Muscle layer of duodenum (tissue), 2 donors: Measurements from ENCODE around the gene CLDN20.

Source experiments
- H3K27ac ChIP-seq: one replicate; pipeline ENCODE4 v1.7.0; 2013; ENCODE audit warnings: mild to moderate bottlenecking, low read length
- H3K27me3 ChIP-seq: one replicate; pipeline ENCODE4 v1.7.0; 2013; ENCODE audit warnings: low read depth, mild to moderate bottlenecking, control low read depth, low read length
- H3K36me3 ChIP-seq, 2 donors: one replicate each; pipeline ENCODE4 v1.7.0; 2013; ENCODE audit warnings: low read length in 2 of 2, control low read depth in 1 of 2, mild to moderate bottlenecking in 1 of 2; ENCODE audit not compliant: insufficient read depth in 2 of 2, control insufficient read depth in 1 of 2
- H3K4me1 ChIP-seq, 2 donors: one replicate each; pipeline ENCODE4 v1.7.0; 2013; ENCODE audit warnings: low read length in 2 of 2, mild to moderate bottlenecking in 2 of 2, control low read depth in 1 of 2, moderate library complexity in 1 of 2; ENCODE audit not compliant: insufficient read depth in 2 of 2, control insufficient read depth in 1 of 2
- H3K4me3 ChIP-seq, 2 donors: one replicate each; pipeline ENCODE4 v1.7.0; 2013; ENCODE audit warnings: low read length in 2 of 2, low read depth in 1 of 2, mild to moderate bottlenecking in 1 of 2
- H3K9me3 ChIP-seq, 2 donors: one replicate each; pipeline ENCODE4 v1.7.0; 2013; ENCODE audit warnings: low read length in 2 of 2, control low read depth in 1 of 2, mild to moderate bottlenecking in 1 of 2; ENCODE audit not compliant: control insufficient read depth in 1 of 2
- donor health status: healthy.

CLDN20 gene

DNA sequence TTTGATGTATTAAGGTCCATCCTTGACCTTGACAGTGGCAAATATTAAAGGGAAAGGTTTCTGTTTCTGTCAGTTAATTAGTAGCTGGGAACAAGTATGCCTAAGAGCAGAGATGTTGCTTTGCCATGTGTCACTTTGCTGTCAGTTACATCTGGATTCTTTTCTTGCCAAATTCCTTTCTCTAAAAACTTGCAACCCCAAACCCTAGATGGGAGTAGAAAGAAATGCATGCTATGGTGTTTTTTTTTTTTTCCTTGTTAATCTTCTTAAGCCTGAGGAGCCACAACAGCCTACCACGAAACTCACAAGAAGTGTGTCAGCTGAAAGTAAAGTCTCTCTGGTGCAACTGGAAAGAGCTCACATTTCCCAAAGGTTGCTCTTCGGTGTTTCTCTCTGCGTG lies 18.0 kb upstream of the CLDN20 start:
- Histone ChIP-seq H3K9me3 (no peaks in the 10 kb centered on the region), H3K4me1 (peaks cover 5 to 7% of the 10 kb centered on the region in 2 donors), H3K36me3 (no peaks in the 10 kb centered on the region), H3K4me3 (no peak overlapping the region), H3K27ac (no peak overlapping the region), H3K27me3 (no peaks in the 10 kb centered on the region)

DNA sequence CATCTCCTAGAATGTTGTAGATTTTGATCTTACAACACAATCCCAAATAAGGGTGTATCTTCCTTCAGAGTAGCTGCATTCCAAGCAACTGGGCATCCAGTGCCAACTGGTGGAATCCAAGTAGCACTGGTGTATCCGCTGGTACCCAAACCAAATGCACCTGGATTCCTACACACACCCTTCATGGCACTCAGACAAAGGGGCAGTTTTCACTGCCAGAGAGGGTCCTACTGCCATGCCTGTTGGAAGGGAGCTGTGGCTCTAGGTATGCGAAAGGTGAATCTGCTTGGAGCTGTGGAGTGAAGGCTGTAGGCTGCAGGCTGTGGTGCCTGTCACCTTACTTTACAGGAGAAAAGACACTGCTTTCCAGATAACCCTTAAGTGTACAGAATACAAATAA lies 17.0 kb upstream of the CLDN20 start:
- Histone ChIP-seq H3K9me3 (no peaks in the 10 kb centered on the region), H3K36me3 (no peaks in the 10 kb centered on the region)

DNA sequence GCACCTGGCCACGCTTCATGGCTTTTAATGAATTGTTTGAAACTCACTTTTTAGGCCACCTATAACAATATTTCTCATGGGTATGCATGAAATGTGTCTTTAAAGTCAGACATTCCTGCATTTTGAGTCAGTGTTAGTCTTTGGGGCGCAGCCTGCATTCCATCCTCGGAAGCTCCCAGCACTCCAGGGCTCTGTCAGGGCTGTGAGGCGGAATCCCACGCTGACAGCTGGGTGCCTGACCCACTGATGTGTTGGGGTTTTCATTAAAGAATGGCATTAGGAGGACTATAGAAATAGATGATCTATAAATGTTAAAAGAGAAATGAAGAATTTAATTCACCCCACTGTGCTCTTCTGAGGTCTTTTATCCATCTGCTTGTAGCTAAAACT lies 16.2 kb upstream of the CLDN20 start:
- Histone ChIP-seq H3K27ac (no peak overlapping the region), H3K4me1 (peaks cover 0 to 7% of the 10 kb centered on the region in 2 donors), H3K36me3 (no peaks in the 10 kb centered on the region), H3K4me3 (no peak overlapping the region), H3K27me3 (no peaks in the 10 kb centered on the region), H3K9me3 (no peaks in the 10 kb centered on the region)

More for the DNA sequence above, 17.0 kb upstream of the CLDN20 start:
- no peak overlapping the region for H3K27ac ChIP-seq
- peaks cover under 1 to 7% of the 10 kb centered on the region in 2 donors for H3K4me1 ChIP-seq
- no peaks in the 10 kb centered on the region for H3K27me3 ChIP-seq
- no peak overlapping the region for H3K4me3 ChIP-seq

DNA sequence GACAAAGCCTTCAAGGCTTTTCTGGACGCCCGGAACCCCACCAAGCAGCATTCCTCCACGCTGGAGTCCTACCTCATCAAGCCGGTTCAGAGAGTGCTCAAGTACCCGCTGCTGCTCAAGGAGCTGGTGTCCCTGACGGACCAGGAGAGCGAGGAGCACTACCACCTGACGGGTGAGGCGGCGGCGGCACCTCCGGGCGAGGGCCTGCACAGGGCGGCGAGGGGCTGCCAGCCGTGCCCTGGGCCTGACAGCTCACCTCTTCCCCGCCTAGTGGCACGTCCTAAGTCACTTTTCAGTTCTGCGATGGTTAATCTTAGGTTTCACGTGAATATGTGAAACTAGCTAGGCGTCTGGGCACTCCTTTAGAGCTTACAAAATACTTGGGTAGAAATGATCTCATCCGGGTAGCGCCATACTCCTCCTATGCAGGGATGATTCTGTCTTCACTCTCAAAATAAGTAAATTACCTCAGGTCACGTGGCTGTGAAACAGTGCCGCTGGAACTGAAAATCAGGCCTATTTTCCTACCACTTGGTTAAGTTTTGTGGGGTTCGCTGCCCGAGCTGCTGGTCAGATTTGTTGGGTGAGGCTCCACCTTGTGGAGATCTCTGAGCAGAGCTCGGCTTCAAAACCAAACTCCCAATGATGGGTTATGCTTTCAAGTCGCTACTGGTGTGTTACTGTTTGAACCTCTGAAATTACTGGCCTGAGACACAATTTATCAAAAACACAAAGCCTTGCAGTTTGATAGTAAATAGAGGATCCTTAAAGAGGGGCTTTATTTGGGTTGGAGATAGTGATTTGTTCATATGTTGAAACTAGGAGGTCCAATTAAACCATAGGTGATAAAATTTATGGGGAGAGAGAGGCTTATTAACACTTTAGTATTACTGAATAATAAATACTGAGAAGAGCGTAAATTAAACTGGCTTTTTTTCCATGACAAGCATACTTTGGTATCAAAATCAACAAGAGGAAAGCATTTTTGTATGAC lies 15.5 kb upstream of the CLDN20 start:
- no peak overlapping the region for H3K27ac ChIP-seq
- H3K4me3 ChIP-seq = no peak overlapping the region
- peaks cover 0 to 7% of the 10 kb centered on the region in 2 donors for H3K4me1 ChIP-seq
- H3K9me3 ChIP-seq = no peaks in the 10 kb centered on the region
- H3K27me3 ChIP-seq = no peaks in the 10 kb centered on the region
- H3K36me3 ChIP-seq = peaks cover 0 to 3% of the 10 kb centered on the region in 2 donors

DNA sequence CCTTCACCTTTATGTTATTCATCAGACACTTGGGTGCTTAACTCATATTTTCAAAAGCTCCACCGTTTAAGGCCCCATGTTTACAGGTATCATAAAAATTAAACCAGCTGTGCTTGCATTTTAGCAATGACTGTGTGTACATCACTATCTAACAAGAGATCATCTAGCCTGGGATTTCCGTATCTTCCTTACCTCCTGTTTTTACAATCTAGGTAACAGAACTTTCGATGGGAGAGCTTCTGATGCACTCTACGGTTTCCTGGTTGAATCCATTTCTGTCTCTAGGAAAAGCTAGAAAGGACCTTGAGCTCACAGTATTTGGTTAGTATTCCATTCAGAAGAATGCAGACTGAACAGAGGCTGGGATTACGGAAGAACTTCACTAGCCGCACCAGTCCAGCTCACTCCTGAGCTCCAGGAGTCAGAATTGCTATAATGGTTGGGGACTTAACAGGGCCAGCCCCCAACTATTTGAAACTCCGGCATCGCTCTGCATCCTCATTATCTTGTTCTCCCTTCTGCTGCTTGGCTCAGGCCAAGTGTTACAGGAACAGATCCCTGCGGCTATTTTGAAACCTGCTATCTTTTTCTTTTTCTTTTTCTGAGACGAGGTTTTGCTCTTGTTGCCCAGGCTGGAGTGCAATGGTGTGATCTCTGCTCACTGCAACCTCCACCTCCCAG lies 13.0 kb upstream of the CLDN20 start:
- Histone ChIP-seq H3K4me3 (no peak overlapping the region), H3K9me3 (no peaks in the 10 kb centered on the region), H3K4me1 (peaks cover 0 to 7% of the 10 kb centered on the region in 2 donors), H3K27ac (no peak overlapping the region), H3K27me3 (no peaks in the 10 kb centered on the region), H3K36me3 (peaks cover under 1 to 14% of the 10 kb centered on the region in 2 donors)

DNA sequence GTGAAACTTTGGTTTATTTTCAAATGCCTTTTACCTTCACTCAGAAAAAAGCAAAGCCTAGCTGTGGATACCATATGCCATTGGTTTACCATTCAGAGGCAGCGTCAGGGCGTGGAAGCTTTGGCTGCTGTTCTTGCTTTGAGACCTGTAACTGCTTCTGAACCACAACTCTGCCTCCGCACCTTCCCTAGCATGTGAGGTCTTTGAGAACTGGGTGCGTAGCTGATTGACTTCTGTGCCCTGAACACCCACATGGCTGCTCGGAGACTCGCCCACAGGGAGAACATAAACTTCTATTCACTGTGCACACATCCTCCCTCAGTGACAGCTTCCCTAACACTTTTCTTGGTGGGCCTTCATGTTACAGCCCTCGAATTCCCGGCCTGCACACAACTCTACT lies 11.2 kb upstream of the CLDN20 start:
- no peaks in the 10 kb centered on the region for H3K27me3 ChIP-seq
- H3K36me3 ChIP-seq = peaks cover 8 to 21% of the 10 kb centered on the region in 2 donors
- no peak overlapping the region for H3K27ac ChIP-seq
- H3K9me3 ChIP-seq = no peaks in the 10 kb centered on the region
- H3K4me3 ChIP-seq = no peak overlapping the region
- peaks cover 0 to 7% of the 10 kb centered on the region in 2 donors for H3K4me1 ChIP-seq

DNA sequence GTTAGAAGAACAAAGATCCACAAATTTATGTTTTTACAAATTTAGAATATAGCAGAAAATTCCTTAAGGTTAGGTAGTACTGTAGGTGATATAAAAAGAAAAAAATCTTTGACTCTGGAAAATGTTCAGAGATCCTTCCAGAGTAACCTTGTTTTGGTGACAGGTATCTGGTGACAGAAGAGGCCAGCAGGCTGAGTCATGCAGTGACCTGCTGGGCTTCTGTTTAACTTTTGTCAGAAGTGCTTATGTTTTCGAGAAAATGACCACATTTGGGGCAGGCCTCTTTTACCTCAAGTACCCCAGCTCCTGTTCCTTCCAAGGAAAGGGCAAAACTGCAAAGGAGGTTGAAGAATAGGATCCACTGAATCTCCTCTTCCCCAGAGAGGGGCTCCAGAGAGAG lies 10.5 kb upstream of the CLDN20 start:
- H3K36me3 ChIP-seq = peaks cover 13 to 24% of the 10 kb centered on the region in 2 donors
- no peaks in the 10 kb centered on the region for H3K9me3 ChIP-seq
- H3K27ac ChIP-seq = no peak overlapping the region
- H3K4me3 ChIP-seq = no peak overlapping the region
- no peaks in the 10 kb centered on the region for H3K27me3 ChIP-seq
- no peaks in the 10 kb centered on the region for H3K4me1 ChIP-seq

DNA sequence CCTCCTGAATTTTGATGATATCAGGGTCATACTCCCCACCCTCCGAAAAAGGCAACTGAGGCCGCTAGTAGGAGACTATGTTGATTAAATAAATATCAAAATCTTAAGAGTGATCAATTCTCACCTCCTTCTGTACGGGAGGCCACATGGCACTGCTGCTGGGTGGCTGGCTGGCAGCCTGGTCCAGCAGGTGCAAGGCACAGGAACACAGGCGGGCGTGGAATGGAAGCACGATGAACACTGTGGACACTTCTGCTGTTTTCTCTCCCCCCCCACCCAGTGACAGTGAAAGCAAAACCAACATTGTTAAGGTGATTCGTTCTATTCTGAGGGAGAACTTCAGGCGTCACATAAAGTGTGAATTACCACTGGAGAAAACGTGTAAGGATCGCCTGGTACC lies 9.7 kb upstream of the CLDN20 start:
- Histone ChIP-seq H3K4me1 (no peaks in the 10 kb centered on the region), H3K27ac (no peak overlapping the region), H3K36me3 (peaks cover 21 to 26% of the 10 kb centered on the region in 2 donors), H3K9me3 (no peaks in the 10 kb centered on the region), H3K27me3 (no peaks in the 10 kb centered on the region), H3K4me3 (no peak overlapping the region)

DNA sequence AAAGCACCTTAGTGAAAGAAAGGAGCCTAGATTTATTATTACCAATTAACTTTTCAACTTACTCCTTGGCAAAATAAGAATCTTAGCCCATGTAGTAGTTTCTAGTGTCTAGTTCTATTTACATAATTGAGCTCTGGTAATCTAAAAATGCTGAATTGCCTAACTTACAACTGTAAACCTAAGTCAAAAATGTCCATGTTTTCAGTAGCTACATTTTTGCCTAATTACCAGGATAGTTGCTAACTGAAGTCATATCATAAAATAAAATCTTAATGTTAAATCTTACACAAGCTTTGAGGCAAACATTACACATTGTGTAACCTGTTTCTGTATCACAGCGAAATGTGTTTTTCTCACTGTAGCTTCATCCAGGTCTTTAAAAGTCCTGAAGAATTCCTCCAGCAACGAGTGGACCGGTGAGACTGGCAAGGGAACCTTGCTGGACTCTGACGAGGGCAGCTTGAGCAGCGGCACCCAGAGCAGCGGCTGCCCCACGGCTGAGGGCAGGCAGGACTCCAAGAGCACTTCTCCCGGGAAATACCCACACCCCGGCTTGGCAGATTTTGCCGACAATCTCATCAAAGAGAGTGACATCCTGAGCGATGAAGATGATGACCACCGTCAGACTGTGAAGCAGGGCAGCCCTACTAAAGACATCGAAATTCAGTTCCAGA lies 7.6 kb upstream of the CLDN20 start:
- no peak overlapping the region for H3K4me3 ChIP-seq
- H3K36me3 ChIP-seq = peaks cover 34 to 41% of the 10 kb centered on the region in 2 donors
- H3K27me3 ChIP-seq = no peaks in the 10 kb centered on the region
- H3K27ac ChIP-seq = no peak overlapping the region
- H3K9me3 ChIP-seq = no peaks in the 10 kb centered on the region
- H3K4me1 ChIP-seq = no peaks in the 10 kb centered on the region

DNA sequence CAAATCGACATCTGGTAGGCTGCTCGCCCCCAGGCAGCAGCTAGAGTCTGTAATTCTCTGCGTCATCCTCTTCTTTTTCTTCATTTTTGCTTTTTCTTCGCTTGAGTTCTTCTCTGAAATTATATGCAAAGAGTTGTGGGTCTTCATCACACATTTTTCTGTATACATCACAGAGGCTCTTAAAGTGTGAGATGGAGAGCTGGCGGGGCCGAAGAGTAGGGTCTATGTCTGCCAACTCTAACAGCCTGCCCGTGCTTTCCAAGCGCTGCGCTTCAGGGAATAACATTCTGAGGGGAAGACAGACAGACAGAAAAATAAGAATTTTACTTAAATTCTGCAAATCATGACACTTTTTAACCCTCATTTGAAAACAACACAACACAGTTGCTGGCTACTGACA lies 6.0 kb upstream of the CLDN20 start:
- H3K36me3 ChIP-seq = peaks cover 34 to 41% of the 10 kb centered on the region in 2 donors
- no peak overlapping the region for H3K4me3 ChIP-seq
- no peak overlapping the region for H3K27ac ChIP-seq
- H3K4me1 ChIP-seq = no peaks in the 10 kb centered on the region
- no peaks in the 10 kb centered on the region for H3K9me3 ChIP-seq
- no peaks in the 10 kb centered on the region for H3K27me3 ChIP-seq

DNA sequence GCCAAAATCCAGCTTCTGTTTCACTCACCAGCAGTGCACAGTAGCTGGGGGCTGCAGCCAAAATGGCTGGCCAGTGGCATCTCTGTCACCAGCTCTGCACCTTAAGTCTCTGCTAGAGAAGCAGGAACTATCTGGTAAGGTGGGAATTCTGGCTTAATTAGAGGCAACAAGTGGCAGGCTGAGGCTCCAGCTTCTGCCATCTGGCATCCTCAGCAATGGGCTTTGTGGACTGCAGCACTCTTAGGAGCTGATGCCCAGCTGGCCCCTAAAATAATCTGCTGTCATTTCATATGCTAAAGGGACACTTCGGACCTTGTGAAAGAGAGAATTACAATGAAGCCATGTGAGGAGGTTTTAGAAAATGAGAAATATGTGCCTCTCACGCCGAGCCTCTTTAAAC lies 4.6 kb upstream of the CLDN20 start:
- Histone ChIP-seq H3K4me1 (peaks cover 0 to 3% of the 10 kb centered on the region in 2 donors), H3K36me3 (peaks cover 34 to 37% of the 10 kb centered on the region in 2 donors), H3K27ac (no peak overlapping the region), H3K9me3 (no peaks in the 10 kb centered on the region), H3K4me3 (no peak overlapping the region), H3K27me3 (no peaks in the 10 kb centered on the region)
